WTC11 (cell line): ENCODE results near the gene RBP7. TPM values are rescaled to one million over a fixed set of nuclear protein-coding genes. Genes with fewer than 3 reads are reported as not detected.
"Not testable (repeated sequence)": the region's sequence is repeated elsewhere in the genome, so short reads cannot be mapped to it uniquely, and the experiment has no call there.

ENCODE experiments used
- ATAC-seq: fragments of 200-7000 bp; cut with Tn5 transposase; 2 replicates; pipeline ENCODE4 v1.10.0; 2021; ENCODE audit warnings: mild to moderate bottlenecking, moderate library complexity
- CTCF ChIA-PET: fragments of 300-600 bp; sonication (Branson Sonifier 250); formaldehyde crosslinking; loops from one replicate; lab custom pipeline; 2021; ENCODE audit warnings: antibody characterized with exemption; lab: Charles Lee
- POLR2A ChIA-PET: fragments of 350-600 bp; sonication (Branson Sonifier 250); formaldehyde crosslinking; loops from one replicate; lab custom pipeline; 2021; ENCODE audit warnings: antibody characterized with exemption; lab: Charles Lee
- DNase-seq: peaks from one replicate; pipeline ENCODE4 v3.0.0; 2021; ENCODE audit warnings: low spot score
- H3K27ac Mint-ChIP-seq: 2 replicates; pipeline ENCODE4 v1.8.0; 2021; ENCODE audit warnings: mixed read lengths
- H3K27me3 Mint-ChIP-seq: 2 replicates; pipeline ENCODE4 v1.8.0; 2021; ENCODE audit warnings: low read depth, mild to moderate bottlenecking, moderate library complexity, mixed read lengths
- H3K36me3 Mint-ChIP-seq: 2 replicates; pipeline ENCODE4 v1.8.0; 2021; ENCODE audit warnings: mixed read lengths
- H3K4me1 Mint-ChIP-seq: 2 replicates; pipeline ENCODE4 v1.8.0; 2022; ENCODE audit warnings: mixed read lengths
- H3K4me3 Mint-ChIP-seq: 2 replicates; pipeline ENCODE4 v1.8.0; 2021; ENCODE audit warnings: mild to moderate bottlenecking, moderate library complexity, mixed read lengths
- H3K9me3 Mint-ChIP-seq: 2 replicates; pipeline ENCODE4 v1.8.0; 2021; ENCODE audit warnings: mixed read lengths
- AFF4 ChIP-seq: sonication (generic); formaldehyde crosslinking; IDR thresholded peaks from 2 replicates; pipeline ENCODE4 v1.8.1; 2023; ENCODE audit warnings: mild to moderate bottlenecking, missing genetic modification reagents, borderline replicate concordance
- ARID4B ChIP-seq: sonication (generic); formaldehyde crosslinking; IDR thresholded peaks from 2 replicates; pipeline ENCODE4 v1.8.0; 2023; ENCODE audit warnings: missing genetic modification reagents, mild to moderate bottlenecking, borderline replicate concordance
- ATF1 ChIP-seq: sonication (generic); formaldehyde crosslinking; IDR thresholded peaks from 2 replicates; pipeline ENCODE4 v1.8.1; 2023; ENCODE audit warnings: mild to moderate bottlenecking, moderate library complexity, missing genetic modification reagents
- ELF4 ChIP-seq: sonication (generic); formaldehyde crosslinking; IDR thresholded peaks from 2 replicates; pipeline ENCODE4 v1.8.1; 2022; ENCODE audit warnings: low read depth, mild to moderate bottlenecking, moderate library complexity, missing genetic modification reagents
- EMX1 ChIP-seq: fragments of 250-450 bp; sonication (Bioruptor Pico); IDR thresholded peaks from 2 replicates; pipeline ENCODE4 v1.8.0; 2021; ENCODE audit warnings: mild to moderate bottlenecking
- ESRRA ChIP-seq: sonication (generic); formaldehyde crosslinking; IDR thresholded peaks from 2 replicates; pipeline ENCODE4 v1.8.1; 2022; ENCODE audit warnings: mild to moderate bottlenecking, missing genetic modification reagents, borderline replicate concordance
- HMGA2 ChIP-seq: fragments of 250-450 bp; sonication (Bioruptor Pico); IDR thresholded peaks from 2 replicates; pipeline ENCODE4 v1.4.0; 2021; ENCODE audit warnings: mild to moderate bottlenecking, moderate library complexity
- JAZF1 ChIP-seq: fragments of 250-450 bp; sonication (Bioruptor Pico); IDR thresholded peaks from 2 replicates; pipeline ENCODE4 v1.9.0; 2021; ENCODE audit warnings: moderate library complexity, mild to moderate bottlenecking, inconsistent platforms
- NR3C1 ChIP-seq: sonication (generic); formaldehyde crosslinking; conservative IDR thresholded peaks from 2 replicates; pipeline ENCODE4 v1.8.1; 2023; ENCODE audit warnings: low read depth, mild to moderate bottlenecking, missing genetic modification reagents
- PRRX2 ChIP-seq: fragments of 250-450 bp; sonication (Bioruptor Pico); IDR thresholded peaks from 2 replicates; pipeline ENCODE4 v1.8.0; 2021; ENCODE audit warnings: mild to moderate bottlenecking
- RORB ChIP-seq: fragments of 250-450 bp; sonication (Bioruptor Pico); IDR thresholded peaks from 2 replicates; pipeline ENCODE4 v1.9.0; 2021; ENCODE audit warnings: mild to moderate bottlenecking
- SOX15 ChIP-seq: fragments of 250-450 bp; sonication (Bioruptor Pico); IDR thresholded peaks from 2 replicates; pipeline ENCODE4 v1.9.0; 2021; ENCODE audit warnings: mild to moderate bottlenecking
- ZNF416 ChIP-seq: fragments of 250-450 bp; sonication (Bioruptor Pico); IDR thresholded peaks from 2 replicates; pipeline ENCODE4 v1.9.0; 2021; ENCODE audit warnings: mild to moderate bottlenecking, inconsistent platforms
- total RNA-seq: library from RNA; stranded (reverse); gene quantifications from 3 replicates; pipeline ENCODE4 v1.2.3, GENCODE V29; 2021
- TF ChIP-seq, protein P1 (sequence below): sonication (generic); formaldehyde crosslinking; IDR thresholded peaks from 2 replicates; pipeline ENCODE4 v1.8.1; 2022; ENCODE audit warnings: low read depth, mild to moderate bottlenecking, moderate library complexity, missing genetic modification reagents, borderline replicate concordance
- TF ChIP-seq, protein P2 (sequence below): sonication (generic); formaldehyde crosslinking; IDR thresholded peaks from 2 replicates; pipeline ENCODE4 v1.8.0; 2023; ENCODE audit warnings: mild to moderate bottlenecking, missing genetic modification reagents

The RBP7 gene
- total RNA-seq, 1 experiment from 2014 or later, result 3.2 TPM

DNA sequence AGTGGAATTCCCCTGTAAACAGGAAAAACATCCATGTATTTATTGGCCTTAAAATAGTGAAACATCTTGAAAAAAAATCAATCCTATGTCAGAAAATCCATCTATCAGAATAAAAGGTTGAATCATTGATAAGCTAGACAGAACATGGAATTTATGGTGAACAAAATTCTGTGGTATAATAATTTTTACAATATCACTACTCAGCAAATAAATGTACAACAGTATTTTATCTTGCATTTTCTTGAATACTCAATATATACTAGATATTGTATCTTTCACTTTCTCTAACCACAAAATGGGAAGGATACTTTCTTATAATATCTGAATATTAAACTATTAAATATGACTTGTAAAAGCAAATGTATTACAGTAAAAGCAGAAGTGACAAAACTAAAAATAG is 30.0 kb downstream of the RBP7 start (continued):
- TF ChIP-seq EMX1 (CRISPR knock-in tag) (no peak), AFF4 (CRISPR knock-in tag) (no peak), PRRX2 (CRISPR knock-in tag) (no peak), NR3C1 (CRISPR knock-in tag) (no peak)

- H3K27ac Mint-ChIP-seq, H3K4me3 Mint-ChIP-seq, ATAC-seq, H3K27me3 Mint-ChIP-seq, H3K4me1 Mint-ChIP-seq, CTCF ChIA-PET, H3K36me3 Mint-ChIP-seq, H3K9me3 Mint-ChIP-seq, DNase-seq, POLR2A ChIA-PET: not testable (repeated sequence)
These were observed 32.0 kb downstream of the RBP7 start for GRCh38 chr1:10028956-10029500.

- TF ChIP-seq PRRX2 (CRISPR knock-in tag), result no peak
- no peak for TF ChIP-seq JAZF1 (CRISPR knock-in tag)
- TF ChIP-seq HMGA2 (CRISPR knock-in tag), result no peak
- no peak for TF ChIP-seq ELF4 (CRISPR knock-in tag)
- TF ChIP-seq ATF1 (CRISPR knock-in tag), result no peak
- TF ChIP-seq SOX15 (CRISPR knock-in tag), result no peak
- TF ChIP-seq, protein P1, sequence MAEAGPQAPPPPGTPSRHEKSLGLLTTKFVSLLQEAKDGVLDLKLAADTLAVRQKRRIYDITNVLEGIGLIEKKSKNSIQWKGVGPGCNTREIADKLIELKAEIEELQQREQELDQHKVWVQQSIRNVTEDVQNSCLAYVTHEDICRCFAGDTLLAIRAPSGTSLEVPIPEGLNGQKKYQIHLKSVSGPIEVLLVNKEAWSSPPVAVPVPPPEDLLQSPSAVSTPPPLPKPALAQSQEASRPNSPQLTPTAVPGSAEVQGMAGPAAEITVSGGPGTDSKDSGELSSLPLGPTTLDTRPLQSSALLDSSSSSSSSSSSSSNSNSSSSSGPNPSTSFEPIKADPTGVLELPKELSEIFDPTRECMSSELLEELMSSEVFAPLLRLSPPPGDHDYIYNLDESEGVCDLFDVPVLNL (CRISPR knock-in tag), result no peak
- no peak for TF ChIP-seq EMX1 (CRISPR knock-in tag)
- no peak for TF ChIP-seq ZNF416 (CRISPR knock-in tag)
- TF ChIP-seq ARID4B, result no peak
- TF ChIP-seq ESRRA (CRISPR knock-in tag), result no peak
- TF ChIP-seq, protein P2, sequence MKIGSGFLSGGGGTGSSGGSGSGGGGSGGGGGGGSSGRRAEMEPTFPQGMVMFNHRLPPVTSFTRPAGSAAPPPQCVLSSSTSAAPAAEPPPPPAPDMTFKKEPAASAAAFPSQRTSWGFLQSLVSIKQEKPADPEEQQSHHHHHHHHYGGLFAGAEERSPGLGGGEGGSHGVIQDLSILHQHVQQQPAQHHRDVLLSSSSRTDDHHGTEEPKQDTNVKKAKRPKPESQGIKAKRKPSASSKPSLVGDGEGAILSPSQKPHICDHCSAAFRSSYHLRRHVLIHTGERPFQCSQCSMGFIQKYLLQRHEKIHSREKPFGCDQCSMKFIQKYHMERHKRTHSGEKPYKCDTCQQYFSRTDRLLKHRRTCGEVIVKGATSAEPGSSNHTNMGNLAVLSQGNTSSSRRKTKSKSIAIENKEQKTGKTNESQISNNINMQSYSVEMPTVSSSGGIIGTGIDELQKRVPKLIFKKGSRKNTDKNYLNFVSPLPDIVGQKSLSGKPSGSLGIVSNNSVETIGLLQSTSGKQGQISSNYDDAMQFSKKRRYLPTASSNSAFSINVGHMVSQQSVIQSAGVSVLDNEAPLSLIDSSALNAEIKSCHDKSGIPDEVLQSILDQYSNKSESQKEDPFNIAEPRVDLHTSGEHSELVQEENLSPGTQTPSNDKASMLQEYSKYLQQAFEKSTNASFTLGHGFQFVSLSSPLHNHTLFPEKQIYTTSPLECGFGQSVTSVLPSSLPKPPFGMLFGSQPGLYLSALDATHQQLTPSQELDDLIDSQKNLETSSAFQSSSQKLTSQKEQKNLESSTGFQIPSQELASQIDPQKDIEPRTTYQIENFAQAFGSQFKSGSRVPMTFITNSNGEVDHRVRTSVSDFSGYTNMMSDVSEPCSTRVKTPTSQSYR (CRISPR knock-in tag), result no peak
- TF ChIP-seq RORB (CRISPR knock-in tag), result no peak
- ChIA-PET CTCF (no interaction called here), POLR2A (no interaction called here)
- H3K36me3 Mint-ChIP-seq, result 0 out of 2 replicates have a peak, but pooled peaks cover 2% of the 10 kb centered on the region
- H3K9me3 Mint-ChIP-seq, result no peaks in the 10 kb centered on the region; the same call in 1 of the 2 replicates
- DNase-seq (no peak), ATAC-seq (no peak)
- H3K27me3 Mint-ChIP-seq, result no peaks in the 10 kb centered on the region
- H3K4me3 Mint-ChIP-seq, result no peak overlapping the region
- H3K27ac Mint-ChIP-seq, result no peak overlapping the region
- H3K4me1 Mint-ChIP-seq, result peaks cover 19% of the 10 kb centered on the region
These were observed 34.4 kb downstream of the RBP7 start for GRCh38 chr1:10031461-10031860.
